Measurements from ENCODE around the gene RRP1B. TPM values are rescaled to one million over a fixed set of nuclear protein-coding genes. Genes with fewer than 3 reads are reported as not detected.

Gene RRP1B
- total RNA-seq, 1 experiment from 2014 or later: 55.9 TPM

DNA sequence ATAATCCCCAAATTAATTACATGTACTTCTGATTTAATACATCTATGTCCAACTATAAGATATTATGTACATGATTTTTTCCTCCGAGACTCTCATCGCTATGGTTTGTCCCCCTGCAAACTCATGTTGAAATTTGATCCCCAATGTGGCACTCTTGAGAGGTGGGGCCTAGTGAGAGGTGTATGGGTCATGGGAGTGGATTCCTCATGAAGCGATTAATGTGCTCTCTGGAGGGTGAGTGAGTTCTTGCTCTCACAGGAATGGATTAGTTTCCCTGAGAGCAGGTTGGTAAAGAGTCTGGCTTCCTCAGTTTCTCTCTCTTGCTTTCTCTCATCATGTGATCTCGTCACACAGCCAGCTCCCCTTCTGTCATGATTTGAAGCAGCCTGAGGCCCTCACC, 16.2 kb upstream of the RRP1B start:
- Histone ChIP-seq H3K9me3 (ENCODE audit: control insufficient read depth in 1 of 2, insufficient read depth in 1 of 2, low read depth in 1 of 2, low read length in 2 of 2) (no peaks in the 10 kb centered on the region), H3K4me1 (ENCODE audit: control insufficient read depth in 1 of 2, insufficient read depth in 2 of 2, low read length in 2 of 2) (peaks cover 4 to 9% of the 10 kb centered on the region in 2 experiments; a peak in 3 of 4 replicates), H3K79me2 (ENCODE audit: insufficient read depth, low read length) (no peaks in the 10 kb centered on the region), H3K36me3 (ENCODE audit: control insufficient read depth in 1 of 2, insufficient read depth in 2 of 2, low read length in 2 of 2) (no peaks in the 10 kb centered on the region), H2AFZ (ENCODE audit: low read depth, low read length, poor library complexity, severe bottlenecking) (no peak overlapping the region), H3K4me2 (ENCODE audit: low read length) (no peak overlapping the region), H3K4me3 (replicated peaks in 1 of 2; ENCODE audit: low read depth in 1 of 2, low read length in 2 of 2) (no peak overlapping the region), H4K20me1 (ENCODE audit: insufficient read depth) (no peaks in the 10 kb centered on the region), H3K27ac (ENCODE audit: low read depth, low read length) (no peak overlapping the region), H3K9ac (ENCODE audit: low read length) (no peak overlapping the region), H3K27me3 (ENCODE audit: insufficient read depth, low read length) (no peaks in the 10 kb centered on the region), H3K9me2 (ENCODE audit: insufficient read depth) (no peaks in the 10 kb centered on the region)
- no TSS peak for BruUV-seq (replicated peaks)
- RAD21 ChIA-PET (ENCODE audit: low non-redundant PET in 1 of 2, low total read pairs in 2 of 2, uncharacterized antibody in 2 of 2, unreplicated experiment in 2 of 2): no interaction called here
- CTCF ChIA-PET: no interaction called here
- intact Hi-C loops (cut with micrococcal nuclease): no loop called here
- DNase-seq (ENCODE audit: low read depth, low spot score) (no peak), ATAC-seq (no peak)
- POLR2A ChIA-PET: no interaction called here
- TF ChIP-seq CEBPB (IDR thresholded peaks at IDR 0.05; ENCODE audit: low read depth) (no peak), JUND (IDR thresholded peaks at IDR 0.05) (no peak), RAD21 (IDR thresholded peaks at IDR 0.05; ENCODE audit: low read depth) (no peak)
- TF ChIP-seq, protein P1, sequence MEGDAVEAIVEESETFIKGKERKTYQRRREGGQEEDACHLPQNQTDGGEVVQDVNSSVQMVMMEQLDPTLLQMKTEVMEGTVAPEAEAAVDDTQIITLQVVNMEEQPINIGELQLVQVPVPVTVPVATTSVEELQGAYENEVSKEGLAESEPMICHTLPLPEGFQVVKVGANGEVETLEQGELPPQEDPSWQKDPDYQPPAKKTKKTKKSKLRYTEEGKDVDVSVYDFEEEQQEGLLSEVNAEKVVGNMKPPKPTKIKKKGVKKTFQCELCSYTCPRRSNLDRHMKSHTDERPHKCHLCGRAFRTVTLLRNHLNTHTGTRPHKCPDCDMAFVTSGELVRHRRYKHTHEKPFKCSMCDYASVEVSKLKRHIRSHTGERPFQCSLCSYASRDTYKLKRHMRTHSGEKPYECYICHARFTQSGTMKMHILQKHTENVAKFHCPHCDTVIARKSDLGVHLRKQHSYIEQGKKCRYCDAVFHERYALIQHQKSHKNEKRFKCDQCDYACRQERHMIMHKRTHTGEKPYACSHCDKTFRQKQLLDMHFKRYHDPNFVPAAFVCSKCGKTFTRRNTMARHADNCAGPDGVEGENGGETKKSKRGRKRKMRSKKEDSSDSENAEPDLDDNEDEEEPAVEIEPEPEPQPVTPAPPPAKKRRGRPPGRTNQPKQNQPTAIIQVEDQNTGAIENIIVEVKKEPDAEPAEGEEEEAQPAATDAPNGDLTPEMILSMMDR (IDR thresholded peaks at IDR 0.05 in 2 of 3, conservative IDR thresholded peaks at IDR 0.05 in 1 of 3; ENCODE audit: borderline replicate concordance in 1 of 3, insufficient read depth in 1 of 3, low read depth in 2 of 3, low read length in 2 of 3): no peak

DNA sequence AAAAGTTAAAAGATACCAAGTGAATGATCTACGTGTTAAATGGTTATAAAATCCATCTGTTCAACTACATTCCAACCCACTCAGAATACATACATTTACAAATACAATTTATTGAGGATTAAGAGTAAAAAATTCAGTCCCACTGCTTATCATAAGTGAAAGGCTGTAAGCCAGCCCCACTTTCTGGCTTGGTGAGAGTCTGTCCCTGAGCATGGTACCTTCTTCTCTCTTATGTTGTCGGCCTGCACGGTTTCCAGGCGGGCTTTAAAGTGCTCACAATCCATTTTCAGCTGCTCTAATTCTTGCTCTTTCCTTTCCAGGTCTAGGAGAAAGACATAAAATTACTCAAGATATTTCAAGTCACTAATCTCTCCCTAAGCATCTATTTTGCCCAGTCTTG, 15.3 kb upstream of the RRP1B start:
- Histone ChIP-seq H3K4me2 (ENCODE audit: low read length) (no peak overlapping the region), H3K79me2 (ENCODE audit: insufficient read depth, low read length) (no peaks in the 10 kb centered on the region), H3K4me1 (ENCODE audit: control insufficient read depth in 1 of 2, insufficient read depth in 2 of 2, low read length in 2 of 2) (peaks cover 4 to 9% of the 10 kb centered on the region in 2 experiments; a peak in 3 of 4 replicates), H4K20me1 (ENCODE audit: insufficient read depth) (no peaks in the 10 kb centered on the region), H3K9me3 (ENCODE audit: control insufficient read depth in 1 of 2, insufficient read depth in 1 of 2, low read depth in 1 of 2, low read length in 2 of 2) (no peaks in the 10 kb centered on the region), H2AFZ (ENCODE audit: low read depth, low read length, poor library complexity, severe bottlenecking) (no peak overlapping the region), H3K9ac (ENCODE audit: low read length) (no peak overlapping the region), H3K9me2 (ENCODE audit: insufficient read depth) (no peaks in the 10 kb centered on the region), H3K27ac (ENCODE audit: low read depth, low read length) (no peak overlapping the region), H3K4me3 (replicated peaks in 1 of 2; ENCODE audit: low read depth in 1 of 2, low read length in 2 of 2) (no peak overlapping the region), H3K27me3 (ENCODE audit: insufficient read depth, low read length) (no peaks in the 10 kb centered on the region), H3K36me3 (ENCODE audit: control insufficient read depth in 1 of 2, insufficient read depth in 2 of 2, low read length in 2 of 2) (no peaks in the 10 kb centered on the region)
- TF ChIP-seq SP1 (IDR thresholded peaks at IDR 0.05; ENCODE audit: low read depth): no peak
- TF ChIP-seq ELF1 (IDR thresholded peaks at IDR 0.05; ENCODE audit: borderline replicate concordance, low read depth): no peak
- TF ChIP-seq POLR2A (IDR thresholded peaks at IDR 0.05; ENCODE audit: borderline replicate concordance, extremely low read depth, insufficient read depth, insufficient read length): no peak
- TF ChIP-seq, protein P1 (IDR thresholded peaks at IDR 0.05 in 2 of 3, conservative IDR thresholded peaks at IDR 0.05 in 1 of 3; ENCODE audit: borderline replicate concordance in 1 of 3, insufficient read depth in 1 of 3, low read depth in 2 of 3, low read length in 2 of 3): no peak
- no peak for TF ChIP-seq SRF (IDR thresholded peaks at IDR 0.05; ENCODE audit: low read depth)
- no peak for TF ChIP-seq TCF7L2 (IDR thresholded peaks at IDR 0.05; ENCODE audit: borderline replicate concordance, extremely low read depth, insufficient read depth, insufficient read length)
- TF ChIP-seq RAD21 (IDR thresholded peaks at IDR 0.05; ENCODE audit: low read depth): no peak
- no peak for TF ChIP-seq YY1 (IDR thresholded peaks at IDR 0.05; ENCODE audit: extremely low read depth, insufficient replicate concordance, low read depth, low read length)
- TF ChIP-seq EGR1 (IDR thresholded peaks at IDR 0.05; ENCODE audit: low read depth): no peak
- TF ChIP-seq, protein P2, sequence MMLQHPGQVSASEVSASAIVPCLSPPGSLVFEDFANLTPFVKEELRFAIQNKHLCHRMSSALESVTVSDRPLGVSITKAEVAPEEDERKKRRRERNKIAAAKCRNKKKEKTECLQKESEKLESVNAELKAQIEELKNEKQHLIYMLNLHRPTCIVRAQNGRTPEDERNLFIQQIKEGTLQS (IDR thresholded peaks at IDR 0.05): no peak
- no peak for TF ChIP-seq CEBPB (IDR thresholded peaks at IDR 0.05; ENCODE audit: low read depth)
- no peak for TF ChIP-seq MAX (IDR thresholded peaks at IDR 0.05)
- no peak for TF ChIP-seq POLR2AphosphoS5 (IDR thresholded peaks at IDR 0.05; ENCODE audit: low read depth, low read length)
- TF ChIP-seq CBX3 (IDR thresholded peaks at IDR 0.05; ENCODE audit: low read depth): no peak
- no peak for TF ChIP-seq SIN3A (IDR thresholded peaks at IDR 0.05; ENCODE audit: low read depth)
- no peak for TF ChIP-seq ZFX (IDR thresholded peaks at IDR 0.05)
- ChIA-PET RAD21 (ENCODE audit: low non-redundant PET in 1 of 2, low total read pairs in 2 of 2, uncharacterized antibody in 2 of 2, unreplicated experiment in 2 of 2) (no interaction called here), CTCF (no interaction called here), POLR2A (no interaction called here)
- no peak for ATAC-seq
- intact Hi-C loops (cut with micrococcal nuclease): no loop called here
- no peak for DNase-seq (ENCODE audit: low read depth, low spot score)
- BruUV-seq (replicated peaks): no TSS peak
